Ovary (tissue), 9 donors: ENCODE measurements around the gene ZSCAN22. TPM values are rescaled to one million over a fixed set of nuclear protein-coding genes. Genes with fewer than 3 reads are reported as not detected.

Source experiments
- DNase-seq, 5 donors: peaks; one replicate each; pipeline ENCODE4 v3.0.0-alpha.2; 2019 to 2020
- H3K27ac ChIP-seq, 2 donors: fragments of 200-600 bp; one replicate each; pipeline versions ENCODE4 v1.5.1 to v1.8.0; 2019 to 2022
- H3K27me3 ChIP-seq: fragments of 200-600 bp; one replicate; pipeline ENCODE4 v1.8.0; 2022
- H3K36me3 ChIP-seq: fragments of 200-600 bp; sonication (generic); one replicate; pipeline ENCODE4 v1.5.1; 2019
- H3K4me1 ChIP-seq: one replicate; pipeline ENCODE4 v1.8.1; 2013; ENCODE audit warnings: mild to moderate bottlenecking, moderate library complexity; ENCODE audit not compliant: insufficient read depth
- H3K4me3 ChIP-seq: fragments of 200-600 bp; sonication (generic); one replicate; pipeline ENCODE4 v1.5.1; 2017
- H3K9me3 ChIP-seq, 2 donors: fragments of 200-600 bp in 1 of 2; sonication (generic) in 1 of 2; one replicate each; pipeline versions ENCODE4 v1.5.1 to v1.8.1; 2013 to 2019; ENCODE audit warnings: mild to moderate bottlenecking in 1 of 2, moderate library complexity in 1 of 2
- CTCF ChIP-seq, 3 donors: fragments of 450-650 bp in 2 of 3; fragments of 200-600 bp in 1 of 3; IDR thresholded peaks; one replicate each; pipeline versions ENCODE4 v1.5.1 to v1.8.0; 2016 to 2022; ENCODE audit warnings: antibody characterized with exemption in 3 of 3, mild to moderate bottlenecking in 1 of 3
- EP300 ChIP-seq: sonication (generic); formaldehyde crosslinking; IDR thresholded peaks from one replicate; pipeline ENCODE4 v1.6.1; 2017; ENCODE audit warnings: antibody characterized with exemption
- POLR2A ChIP-seq: fragments of 450-650 bp; IDR thresholded peaks from one replicate; pipeline ENCODE4 v1.6.1; 2017; ENCODE audit warnings: antibody characterized with exemption, mild to moderate bottlenecking, moderate library complexity
- WGBS, 3 donors: extraction: QIAGEN DNeasy Blood & Tissue Kit in 1 of 3; methylation state at CpG; one replicate each; pipeline versions ENCODE4 v1.1.5 to v1.1.7; 2013 to 2017; 5-methylcytosine and 5-hydroxymethylcytosine counted together
- intact Hi-C, 4 donors: fragments of 100-400 bp; cut with DNase I; formaldehyde crosslinking; loops; one replicate each; pipeline versions ENCODE4 v1.11.0 to v1.15.1; 2022 to 2023
- polyA plus RNA-seq, 2 donors: library from polyadenylated mRNA; stranded (reverse); fragments of 200-250 nt in 1 of 2; fragments of 350-450 nt in 1 of 2; fragmentation: Illumina TruSeq in 1 of 2; extraction: RNeasy Lipid Tissue Mini Kit (QIAGEN cat#74804) in 1 of 2; gene quantifications; one replicate each; pipeline ENCODE4 v1.2.3, GENCODE V29; 2013 to 2014
- total RNA-seq, 7 donors: library from RNA; depleted of rRNA in 2 of 7; stranded (reverse); fragments of >200 nt in 2 of 7; fragmentation: NEBNext Ultra II Directional in 3 of 7; extraction: Animal tissue kit (Norgen Biotek cat#: 25700) in 3 of 7; gene quantifications; one replicate each; pipeline versions ENCODE4 v1.1.0 to v1.2.4, GENCODE V29; 2016 to 2023
- donor health status: DM: no; HTN: no; CAD: no; lungs with moderate emphysema.
- donor health status: DM: no; HTN: no; CAD: no.
- donor health status: Bipolar disorder and iron deficiency.
- donor health status: DM: yes; HTN: yes; CAD: no.
- donor health status: DM: no; HTN: no; CAD: no.
- donor health status: DM: yes; HTN: yes; CAD: no.

ZSCAN22 gene
- total and polyA plus RNA-seq, 9 donors = 1.1 to 6.1 (median 4.1) TPM

DNA sequence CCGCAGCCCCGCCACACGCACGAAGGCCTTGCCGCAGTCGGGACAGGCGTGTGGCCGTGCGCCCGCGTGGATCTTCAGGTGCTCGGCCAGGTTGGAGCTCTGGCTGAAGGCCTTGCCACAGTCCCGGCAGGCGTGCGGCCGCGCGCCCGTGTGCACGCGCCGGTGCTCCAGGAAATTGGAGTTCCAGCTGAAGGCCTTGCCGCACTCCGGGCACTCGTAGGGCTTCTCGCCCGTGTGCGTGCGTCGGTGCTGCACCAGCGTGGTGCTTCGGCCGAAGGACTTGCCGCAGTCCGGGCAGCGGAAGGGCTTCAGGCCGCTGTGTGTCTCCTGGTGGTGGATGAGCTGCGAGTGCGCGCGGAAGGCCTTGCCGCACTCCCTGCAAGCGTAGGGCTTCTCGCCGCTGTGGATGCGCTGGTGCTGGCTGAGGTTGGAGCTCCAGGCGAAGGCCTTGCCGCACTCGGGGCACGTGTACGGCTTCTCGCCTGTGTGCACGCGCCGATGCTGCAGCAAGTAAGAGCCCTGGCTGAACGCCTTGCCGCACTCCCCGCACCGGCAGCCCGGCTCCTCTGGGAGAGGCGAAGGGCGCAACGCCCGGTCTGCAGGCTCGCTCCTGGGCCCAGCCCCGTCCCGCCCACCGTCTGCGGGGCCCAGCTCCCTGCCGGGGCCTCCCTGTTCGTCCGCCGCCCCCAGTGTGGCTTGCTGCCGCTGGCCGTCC, 30.1 kb downstream of the ZSCAN22 start:
- no peaks in the 10 kb centered on the region for H3K27me3 ChIP-seq
- TF ChIP-seq EP300 = no peak
- peak overlapping the region in 1 of 2 donors; percentile 9 for H3K27ac ChIP-seq
- WGBS, 3 donors = 46 to 59% (median 47%) methylated on average over 62 to 75 of the region's 75 CpGs
- intact Hi-C loops = loop anchor here in 1 of 4 donors (2.0 kb wide), 1 partner anchor 28 kb away; no protein-coding TSS in a partner anchor
- no peaks in the 10 kb centered on the region for H3K9me3 ChIP-seq
- H3K4me1 ChIP-seq = peaks cover 3% of the 10 kb centered on the region
- DNase-seq = peak in 3 of 5 donors; percentile 31 to 34 (median 31)
- peak overlapping the region; percentile 12 for H3K4me3 ChIP-seq
- H3K36me3 ChIP-seq = no peaks in the 10 kb centered on the region

DNA sequence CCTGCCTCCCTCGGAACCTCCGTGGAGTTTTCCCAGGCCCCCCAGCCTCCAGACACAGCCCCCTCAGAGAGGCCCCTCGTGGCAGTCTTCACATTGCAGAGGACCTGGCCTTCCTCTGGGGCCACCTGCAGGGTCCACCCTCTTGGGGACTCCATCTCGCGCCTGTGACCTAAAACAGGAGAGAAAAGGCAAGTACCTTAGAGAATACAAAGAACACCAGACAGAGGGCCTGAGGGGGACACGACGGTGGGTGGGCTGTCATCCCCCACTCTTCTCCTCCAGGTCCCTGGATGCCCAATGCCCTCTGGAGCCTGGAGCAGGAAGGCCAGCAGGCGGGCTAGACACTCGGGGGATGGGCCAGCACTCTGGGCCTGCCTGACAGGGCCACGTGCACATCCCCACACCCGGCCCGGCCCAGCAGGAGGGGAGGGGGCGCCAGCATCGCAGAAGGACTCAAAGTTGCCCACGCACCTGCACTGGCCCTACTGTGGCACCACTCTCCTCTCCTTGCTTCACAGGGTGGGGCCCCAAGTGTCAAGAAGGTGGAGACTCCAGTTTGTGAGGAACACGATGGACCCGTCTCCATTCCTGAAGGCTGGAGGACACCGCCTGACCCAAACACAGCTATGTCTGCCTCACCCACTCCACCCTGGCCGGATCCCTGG, 30.8 kb downstream of the ZSCAN22 start:
- H3K27ac ChIP-seq = peak overlapping the region in 1 of 2 donors; percentile 9
- TF ChIP-seq EP300 = no peak
- TF ChIP-seq POLR2A = no peak
- TF ChIP-seq CTCF (IDR thresholded peaks at IDR 0.05) = no peak
- H3K9me3 ChIP-seq = no peaks in the 10 kb centered on the region
- DNase-seq = no peak
- H3K4me3 ChIP-seq = peak overlapping the region; percentile 10
- no peaks in the 10 kb centered on the region for H3K27me3 ChIP-seq
- peaks cover 3% of the 10 kb centered on the region for H3K4me1 ChIP-seq
- no peaks in the 10 kb centered on the region for H3K36me3 ChIP-seq
- intact Hi-C loops = loop anchor here in 1 of 4 donors (2.0 kb wide), 1 partner anchor 29 kb away; no protein-coding TSS in a partner anchor
- 70 to 76% (median 72%) methylated on average over 15 to 19 of the region's 19 CpGs for WGBS, 3 donors

GRCh38 chr19:58361900-58362271, 35.1 kb downstream of the ZSCAN22 start:
- Histone ChIP-seq H3K4me3 (peak overlapping the region; percentile 57), H3K9me3 (no peaks in the 10 kb centered on the region), H3K4me1 (peaks cover 3% of the 10 kb centered on the region), H3K27ac (peak overlapping the region; percentile 45 to 87), H3K27me3 (no peaks in the 10 kb centered on the region), H3K36me3 (no peaks in the 10 kb centered on the region)
- peak in 2 of 5 donors; percentile 62 to 72 for DNase-seq
- 1 to 2% (median 2%) methylated on average over 28 of the region's 28 CpGs for WGBS, 3 donors
- intact Hi-C loops = no loop called here
- TF ChIP-seq CTCF (IDR thresholded peaks at IDR 0.05) = no peak

DNA sequence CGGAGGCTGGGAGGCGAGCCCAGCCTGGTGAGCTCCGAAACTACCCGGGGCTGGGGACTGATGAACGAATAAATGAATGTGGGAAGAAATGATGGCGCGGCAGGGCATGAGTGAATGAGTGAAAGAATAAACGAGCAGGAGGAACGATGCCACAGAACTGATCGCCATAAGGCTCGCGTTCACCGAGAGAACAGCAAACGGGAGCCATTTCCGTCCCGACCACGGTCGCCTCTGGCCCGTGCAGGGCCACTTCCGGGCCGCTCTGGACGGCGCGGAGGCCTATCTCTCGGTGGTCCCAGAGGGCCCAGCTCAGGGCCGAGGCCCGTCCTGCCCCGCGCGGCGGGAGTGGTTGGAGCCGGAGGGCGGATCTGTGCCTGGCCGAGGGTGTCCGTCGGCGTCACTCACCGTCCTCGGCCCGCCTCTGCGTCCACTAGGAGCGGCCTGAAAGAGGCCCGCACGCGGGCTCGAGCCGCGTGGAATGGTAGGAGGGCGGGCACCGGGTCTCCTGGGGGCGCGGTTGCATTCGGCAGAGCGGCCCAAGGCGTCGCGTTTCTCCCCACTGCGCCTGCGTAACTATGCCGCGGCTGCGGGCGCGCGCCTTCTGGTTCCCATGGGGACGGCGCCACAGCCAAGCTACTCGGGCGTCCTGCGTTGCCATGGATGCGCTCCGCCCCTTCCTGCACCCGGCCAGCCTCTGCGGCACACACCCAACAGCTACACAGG, 35.6 kb downstream of the ZSCAN22 start, which contains the start of gene ZNF497:
TSS of gene ZNF497 (minus strand) at position 480 of the 723 bp plus-strand sequence. CDS start 5,116 bp downstream, outside the sequence.
- intact Hi-C loops = no loop called here
- H3K27me3 ChIP-seq = no peaks in the 10 kb centered on the region
- no peaks in the 10 kb centered on the region for H3K36me3 ChIP-seq
- TF ChIP-seq EP300 (no peak), POLR2A (peak; percentile 70), CTCF (IDR thresholded peaks at IDR 0.05) (peak in 1 of 3 donors; percentile 13)
- H3K4me1 ChIP-seq = peaks cover 3% of the 10 kb centered on the region
- H3K4me3 ChIP-seq = peak within 1 kb of the TSS; percentile 57
- H3K27ac ChIP-seq = peak within 1 kb of the TSS; percentile 45 to 87
- no peaks in the 10 kb centered on the region for H3K9me3 ChIP-seq
- 0% methylated on average over 54 to 74 of the region's 74 CpGs for WGBS, 3 donors
- DNase-seq = peak; percentile 95 to 98 (median 97)
